Activated CD4-positive, alpha-beta T cell treated with anti-CD3 and anti-CD28 coated beads for 4 hours (primary cell): Measurements from ENCODE around the gene DDAH1.

Source experiments
- DNase-seq, 2 donors: peaks; one replicate each; pipeline ENCODE4 v3.0.0-alpha.2; 2020

Gene DDAH1

GRCh38 chr1:85467929-85468540 lies 3.1 kb upstream of the DDAH1 start:
- no peak for DNase-seq

- no peak for DNase-seq
Measured at GRCh38 chr1:85467036-85467435, 2.1 kb upstream of the DDAH1 start.

GRCh38 chr1:85465786-85466134 lies 801 bp upstream of the DDAH1 start:
- no peak for DNase-seq

- DNase-seq: peak; percentile 2 to 5
Measured at GRCh38 chr1:85464497-85465098, 361 bp downstream of the DDAH1 start.

- no peak for DNase-seq
Measured at GRCh38 chr1:85463731-85464496, 1.0 kb downstream of the DDAH1 start.

GRCh38 chr1:85462931-85463649 lies 1.9 kb downstream of the DDAH1 start:
- DNase-seq: no peak

- no peak for DNase-seq
Measured at GRCh38 chr1:85461216-85461918, 3.6 kb downstream of the DDAH1 start.

- DNase-seq: no peak
Measured at GRCh38 chr1:85460555-85461088, 4.3 kb downstream of the DDAH1 start.

GRCh38 chr1:85459290-85459689 lies 5.7 kb downstream of the DDAH1 start:
- no peak for DNase-seq

GRCh38 chr1:85454214-85454613 lies 10.7 kb downstream of the DDAH1 start:
- DNase-seq: no peak

- DNase-seq: no peak
Measured at GRCh38 chr1:85453640-85454194, 11.2 kb downstream of the DDAH1 start.

- no peak for DNase-seq
Measured at GRCh38 chr1:85452948-85453347, 12.0 kb downstream of the DDAH1 start.

GRCh38 chr1:85451236-85451830 lies 13.6 kb downstream of the DDAH1 start:
- DNase-seq: no peak

- no peak for DNase-seq
Measured at GRCh38 chr1:85450832-85451231, 14.1 kb downstream of the DDAH1 start.

- no peak for DNase-seq
Measured at GRCh38 chr1:85449356-85449755, 15.6 kb downstream of the DDAH1 start.

GRCh38 chr1:85448358-85448757 lies 16.6 kb downstream of the DDAH1 start:
- no peak for DNase-seq

- no peak for DNase-seq
Measured at GRCh38 chr1:85447006-85447943, 17.7 kb downstream of the DDAH1 start.

- no peak for DNase-seq
Measured at GRCh38 chr1:85445906-85446305, 19.1 kb downstream of the DDAH1 start.

- DNase-seq: no peak
Measured at GRCh38 chr1:85444381-85444780, 20.6 kb downstream of the DDAH1 start.

- no peak for DNase-seq
Measured at GRCh38 chr1:85440612-85441011, 24.3 kb downstream of the DDAH1 start.

GRCh38 chr1:85438353-85438752 lies 26.6 kb downstream of the DDAH1 start:
- DNase-seq: no peak
